HepG2 (cell line): ENCODE results near the gene KISS1R. TPM values are rescaled to one million over a fixed set of nuclear protein-coding genes. Genes with fewer than 3 reads are reported as not detected.

Source experiments
- DRAP1 ChIP-seq: IDR thresholded peaks from 2 replicates; pipeline ENCODE4 v1.6.1; 2016; ENCODE audit warnings: missing genetic modification reagents, missing compliant biosample characterization
- HES4 ChIP-seq: sonication (generic); formaldehyde crosslinking; IDR thresholded peaks from 2 replicates; pipeline ENCODE4 v1.9.0; 2021; ENCODE audit warnings: mild to moderate bottlenecking, missing genetic modification reagents, borderline replicate concordance
- HMGXB3 ChIP-seq: sonication (generic); formaldehyde crosslinking; IDR thresholded peaks from 2 replicates; pipeline ENCODE4 v1.4.0; 2020; ENCODE audit warnings: missing genetic modification reagents, borderline replicate concordance
- MTA1 ChIP-seq: sonication (generic); formaldehyde crosslinking; IDR thresholded peaks from 2 replicates; pipeline ENCODE4 v1.4.0; 2020; ENCODE audit warnings: missing genetic modification reagents, mild to moderate bottlenecking, borderline replicate concordance
- MTF2 ChIP-seq: sonication (generic); formaldehyde crosslinking; IDR thresholded peaks from 2 replicates; pipeline ENCODE4 v1.5.0; 2020; ENCODE audit warnings: missing genetic modification reagents, borderline replicate concordance
- MXD4 ChIP-seq: IDR thresholded peaks from 2 replicates; pipeline ENCODE4 v1.6.1; 2016; ENCODE audit warnings: mild to moderate bottlenecking, missing biosample characterization, missing genetic modification reagents
- REXO4 ChIP-seq: sonication (generic); formaldehyde crosslinking; IDR thresholded peaks from 2 replicates; pipeline ENCODE4 v1.8.0; 2022; ENCODE audit warnings: missing genetic modification reagents, mild to moderate bottlenecking, borderline replicate concordance
- SALL1 ChIP-seq: sonication (generic); formaldehyde crosslinking; IDR thresholded peaks from 2 replicates; pipeline ENCODE4 v1.8.0; 2022; ENCODE audit warnings: mild to moderate bottlenecking, missing genetic modification reagents
- SOX13 ChIP-seq, 3 experiments: fragments of 450-650 bp in 1 of 3; sonication (generic) in 1 of 3; formaldehyde crosslinking in 1 of 3; IDR thresholded peaks in 2 of 3; conservative IDR thresholded peaks in 1 of 3; 2 replicates each; pipeline versions ENCODE4 v1.5.0 to v1.6.1; 2016 to 2020; ENCODE audit warnings: antibody characterized with exemption in 1 of 3, mild to moderate bottlenecking in 1 of 3, missing compliant biosample characterization in 1 of 3, missing genetic modification reagents in 1 of 3, moderate library complexity in 1 of 3
- TFDP1 ChIP-seq: IDR thresholded peaks from 2 replicates; pipeline ENCODE4 v1.6.1; 2016; ENCODE audit warnings: missing compliant biosample characterization, missing genetic modification reagents, borderline replicate concordance
- XRCC5 ChIP-seq: fragments of 200-400 bp; formaldehyde crosslinking; optimal IDR thresholded peaks from 2 replicates; pipeline ENCODE3; 2017; ENCODE audit warnings: mild to moderate bottlenecking, low read length
- ZBTB33 ChIP-seq: sonication (generic); formaldehyde crosslinking; IDR thresholded peaks from 2 replicates; pipeline ENCODE4 v1.4.0; 2020; ENCODE audit warnings: missing genetic modification reagents
- ZFP82 ChIP-seq: sonication (generic); formaldehyde crosslinking; IDR thresholded peaks from 2 replicates; pipeline ENCODE4 v1.5.1; 2020; ENCODE audit warnings: mild to moderate bottlenecking, missing genetic modification reagents, borderline replicate concordance
- ZNF326 ChIP-seq: sonication (generic); formaldehyde crosslinking; IDR thresholded peaks from 2 replicates; pipeline ENCODE4 v1.4.0; 2020; ENCODE audit warnings: missing genetic modification reagents, borderline replicate concordance
- ZNF329 ChIP-seq: sonication (generic); formaldehyde crosslinking; IDR thresholded peaks from 2 replicates; pipeline ENCODE4 v1.9.0; 2021; ENCODE audit warnings: low read depth, mild to moderate bottlenecking, missing genetic modification reagents
- ZNF430 ChIP-seq: sonication (generic); formaldehyde crosslinking; IDR thresholded peaks from 2 replicates; pipeline ENCODE4 v1.9.0; 2021; ENCODE audit warnings: mild to moderate bottlenecking, missing genetic modification reagents
- ZNF619 ChIP-seq: sonication (generic); formaldehyde crosslinking; IDR thresholded peaks from 2 replicates; pipeline ENCODE4 v1.4.0; 2020; ENCODE audit warnings: mild to moderate bottlenecking, missing genetic modification reagents
- ZNF775 ChIP-seq: sonication (generic); formaldehyde crosslinking; IDR thresholded peaks from 2 replicates; pipeline ENCODE4 v1.4.0; 2020; ENCODE audit warnings: missing genetic modification reagents, mild to moderate bottlenecking, moderate library complexity, borderline replicate concordance
- ZSCAN29 ChIP-seq: sonication (generic); formaldehyde crosslinking; conservative IDR thresholded peaks from 2 replicates; pipeline ENCODE4 v1.4.0; 2020; ENCODE audit warnings: mild to moderate bottlenecking, missing genetic modification reagents
- polyA plus RNA-seq, 8 experiments: library from polyadenylated mRNA; depleted of rRNA in 3 of 8; stranded (reverse) in 7 of 8; unstranded in 1 of 8; fragments of >200 nt; fragmentation: Illumina TruSeq in 4 of 8; extraction: Trizol in 4 of 8; gene quantifications; 2 replicates each; pipeline versions ENCODE4 v1.2.1 to v1.2.3, GENCODE V29; 2011 to 2016; ENCODE audit warnings: low read depth in 4 of 8, missing spikeins in 1 of 8, mixed read lengths in 1 of 8; ENCODE audit not compliant: insufficient read depth in 1 of 8
- total RNA-seq, 5 experiments: library from RNA; depleted of rRNA; stranded (reverse); fragments of >200 nt; fragmentation: Illumina TruSeq; extraction: Trizol; gene quantifications; 2 replicates each; pipeline ENCODE4 v1.2.3, GENCODE V29; 2016; ENCODE audit warnings: low read depth in 1 of 5

Gene KISS1R
- total and polyA plus RNA-seq, 2 of the 13 experiments (the other 11 are each of a cell fraction or from before 2014, with no cell fraction given) = 1.1 to 10.2 TPM

GRCh38 chr19:925087-925525 lies 8.0 kb downstream of the KISS1R start (continued):
- peak; percentile 8; the same call in 1 of the 2 replicates for TF ChIP-seq HES4 (CRISPR knock-in tag)
- TF ChIP-seq REXO4 (CRISPR knock-in tag) = no peak
- TF ChIP-seq HMGXB3 (CRISPR knock-in tag) = 0 out of 2 replicates have a peak, but pooled peaks have one; percentile 22
- TF ChIP-seq ZNF775 (CRISPR knock-in tag) = no peak
- TF ChIP-seq ZSCAN29 (CRISPR knock-in tag) = 0 out of 2 replicates have a peak, but pooled peaks have one; percentile 6
- no peak for TF ChIP-seq SOX13 (IDR thresholded peaks at IDR 0.05)
- 0 out of 4 replicates have a peak, but pooled peaks of 1 of the 2 experiments have one; percentile 6 for TF ChIP-seq SOX13 (CRISPR knock-in tag; conservative IDR thresholded peaks at IDR 0.05 in 1 of 2, IDR thresholded peaks at IDR 0.05 in 1 of 2)
- TF ChIP-seq ZNF430 (CRISPR knock-in tag) = no peak
- TF ChIP-seq ZBTB33 = peak; percentile 59; the same call in 1 of the 2 replicates
- no peak for TF ChIP-seq MTF2 (CRISPR knock-in tag)
- TF ChIP-seq ZNF326 (CRISPR knock-in tag) = no peak
- no peak for TF ChIP-seq ZNF619
- peak; percentile 28; the same call in 1 of the 2 replicates for TF ChIP-seq ZFP82
- TF ChIP-seq DRAP1 (CRISPR knock-in tag) = no peak
- peak; percentile 48 for TF ChIP-seq SALL1 (CRISPR knock-in tag)
- TF ChIP-seq TFDP1 (CRISPR knock-in tag) = peak; percentile 79; the same call in 1 of the 2 replicates
- TF ChIP-seq MTA1 (CRISPR knock-in tag) = no peak; the same call in 1 of the 2 replicates
- no peak; the same call in 1 of the 2 replicates for TF ChIP-seq ZNF329 (CRISPR knock-in tag)
- TF ChIP-seq MXD4 (CRISPR knock-in tag) = peak; percentile 91
- TF ChIP-seq XRCC5 = peak; percentile 25
